GM12892 (cell line): ENCODE data around the gene PRSS50.

Experiments
- POLR2A ChIP-seq: IDR thresholded peaks from 2 replicates; pipeline ENCODE4 v1.6.1; 2011; ENCODE audit warnings: low read depth, low read length, control low read depth
- POLR2AphosphoS5 ChIP-seq: IDR thresholded peaks from 2 replicates; pipeline ENCODE4 v1.6.1; 2011; ENCODE audit warnings: low read depth, low read length, control low read depth

GRCh38 chr3:46742992-46743585, 25.4 kb upstream of the PRSS50 start:
- TF ChIP-seq POLR2AphosphoS5 = no peak
- TF ChIP-seq POLR2A = no peak
